HEK293T (cell line): Measurements from ENCODE around the gene SWSAP1.
A peak's percentile ranks its signal among the peaks of the same experiment; 100 is the strongest.

Source experiments
- CTCF ChIA-PET: fragments of 350-600 bp; formaldehyde crosslinking; extraction: SDS; loops from one replicate; lab custom pipeline; 2021; ENCODE audit warnings: antibody characterized with exemption, inconsistent platforms; lab: Yijun Ruan, JAX
- POLR2A ChIA-PET: fragments of 350-600 bp; formaldehyde crosslinking; extraction: SDS; loops from one replicate; lab custom pipeline; 2020; ENCODE audit warnings: antibody characterized with exemption, inconsistent platforms; lab: Yijun Ruan, JAX
- DNase-seq: peaks from one replicate; pipeline ENCODE4 v3.0.0; 2012; ENCODE audit warnings: mixed read lengths; ENCODE audit errors: extremely low spot score
- ARNT ChIP-seq: fragments of 450-650 bp; IDR thresholded peaks from 2 replicates; pipeline ENCODE4 v1.6.1; 2017; ENCODE audit warnings: mild to moderate bottlenecking
- BHLHE40 ChIP-seq: fragments of 450-650 bp; IDR thresholded peaks from 2 replicates; pipeline ENCODE4 v1.6.1; 2016; ENCODE audit warnings: mild to moderate bottlenecking, moderate library complexity, borderline replicate concordance
- CTBP1 ChIP-seq: fragments of 450-650 bp; IDR thresholded peaks from 2 replicates; pipeline ENCODE4 v1.6.1; 2016; ENCODE audit warnings: borderline replicate concordance
- ELF4 ChIP-seq: fragments of 450-650 bp; IDR thresholded peaks from 2 replicates; pipeline ENCODE4 v1.6.1; 2017; ENCODE audit warnings: antibody characterized with exemption
- FOXA1 ChIP-seq: fragments of 450-650 bp; IDR thresholded peaks from 2 replicates; pipeline ENCODE4 v1.6.1; 2016; ENCODE audit warnings: mild to moderate bottlenecking
- FOXK2 ChIP-seq: fragments of 450-650 bp; IDR thresholded peaks from 2 replicates; pipeline ENCODE4 v1.6.1; 2016; ENCODE audit warnings: mild to moderate bottlenecking
- FOXM1 ChIP-seq: fragments of 450-650 bp; IDR thresholded peaks from 2 replicates; pipeline ENCODE4 v1.6.1; 2017; ENCODE audit warnings: mild to moderate bottlenecking, borderline replicate concordance
- HDGF ChIP-seq: fragments of 450-650 bp; IDR thresholded peaks from 2 replicates; pipeline ENCODE4 v1.6.1; 2017; ENCODE audit warnings: antibody characterized with exemption, borderline replicate concordance
- L3MBTL2 ChIP-seq: fragments of 450-650 bp; conservative IDR thresholded peaks from 2 replicates; pipeline ENCODE4 v1.6.1; 2016; ENCODE audit warnings: mild to moderate bottlenecking
- LEF1 ChIP-seq: fragments of 450-650 bp; IDR thresholded peaks from 2 replicates; pipeline ENCODE4 v1.6.1; 2017; ENCODE audit warnings: mild to moderate bottlenecking, borderline replicate concordance
- NFRKB ChIP-seq: fragments of 450-650 bp; IDR thresholded peaks from 2 replicates; pipeline ENCODE4 v1.6.1; 2016; ENCODE audit warnings: mild to moderate bottlenecking, moderate library complexity
- PKNOX1 ChIP-seq: fragments of 450-650 bp; IDR thresholded peaks from 2 replicates; pipeline ENCODE4 v1.6.1; 2016
- SP1 ChIP-seq: fragments of 450-650 bp; IDR thresholded peaks from 2 replicates; pipeline ENCODE4 v1.6.1; 2017
- SUZ12 ChIP-seq: fragments of 450-650 bp; IDR thresholded peaks from 2 replicates; pipeline ENCODE4 v1.6.1; 2016; ENCODE audit warnings: mild to moderate bottlenecking
- TARDBP ChIP-seq: fragments of 450-650 bp; IDR thresholded peaks from 2 replicates; pipeline ENCODE4 v1.6.1; 2016
- ZNF384 ChIP-seq: fragments of 450-650 bp; IDR thresholded peaks from 2 replicates; pipeline ENCODE4 v1.6.1; 2016

Gene SWSAP1

GRCh38 chr19:11355160-11356073 lies 19.0 kb upstream of the SWSAP1 start, which contains the start of gene PLPPR2:
Gene PLPPR2 (plus strand): TSS chr19:11355432. CDS start chr19:11357674, 2,242 bp downstream.
- DNase-seq, result peak; percentile 95
- POLR2A ChIA-PET, result no interaction called here
- CTCF ChIA-PET, result no interaction called here
- TF ChIP-seq LEF1, result no peak
- TF ChIP-seq ZNF384, result no peak
- no peak for TF ChIP-seq CTBP1
- no peak for TF ChIP-seq BHLHE40
- TF ChIP-seq NFRKB, result no peak
- TF ChIP-seq TARDBP, result no peak; the same call in 1 of the 2 replicates
- no peak for TF ChIP-seq SP1
- no peak for TF ChIP-seq FOXK2
- no peak for TF ChIP-seq FOXM1

- TF ChIP-seq BHLHE40 (no peak), ELF4 (no peak), SP1 (no peak), CTBP1 (no peak), HDGF (no peak), FOXA1 (no peak)
- CTCF ChIA-PET, result no interaction called here
- POLR2A ChIA-PET, result no interaction called here
Measured at GRCh38 chr19:11356074-11356397, 18.4 kb upstream of the SWSAP1 start.

GRCh38 chr19:11356676-11357550 lies 17.6 kb upstream of the SWSAP1 start:
- CTCF ChIA-PET, result no interaction called here
- no peak for TF ChIP-seq ARNT
- TF ChIP-seq TARDBP, result no peak
- TF ChIP-seq SUZ12, result no peak
- TF ChIP-seq CTBP1, result no peak
- TF ChIP-seq L3MBTL2, result no peak
- TF ChIP-seq LEF1, result no peak
- TF ChIP-seq FOXK2, result no peak
- TF ChIP-seq NFRKB, result no peak
- TF ChIP-seq ELF4, result no peak
- no peak for TF ChIP-seq FOXM1
- TF ChIP-seq PKNOX1, result no peak
- no peak for TF ChIP-seq HDGF
- no peak for TF ChIP-seq BHLHE40
- TF ChIP-seq FOXA1, result no peak
- TF ChIP-seq SP1, result no peak
- no peak for TF ChIP-seq ZNF384
- POLR2A ChIA-PET, result interaction anchor here (1.0 to 1.5 kb wide), 2 partner anchors 11 to 18 kb away, joined by 4 to 5 read pairs; partner anchors contain the start of genes CCDC159, SWSAP1 and TMEM205
- DNase-seq, result no peak

More at GRCh38 chr19:11356074-11356397, 18.4 kb upstream of the SWSAP1 start:
- no peak for DNase-seq

GRCh38 chr19:11359421-11359820 lies 15.0 kb upstream of the SWSAP1 start:
- CTCF ChIA-PET, result no interaction called here
- no peak for DNase-seq
- POLR2A ChIA-PET, result interaction anchor here (1.0 kb wide), 1 partner anchor 13 kb away, joined by 3 read pairs; the partner anchor contains the start of genes CCDC159 and TMEM205
- no peak for TF ChIP-seq SP1
- TF ChIP-seq BHLHE40, result no peak
- no peak for TF ChIP-seq SUZ12
- no peak for TF ChIP-seq FOXA1
- TF ChIP-seq PKNOX1, result no peak
- no peak for TF ChIP-seq FOXM1

- no peak for TF ChIP-seq ELF4
- TF ChIP-seq BHLHE40, result no peak
- TF ChIP-seq SP1, result no peak
- CTCF ChIA-PET, result interaction anchor here (1.1 to 1.3 kb wide), 2 partner anchors 20 to 67 kb away, joined by 4 to 5 read pairs; no protein-coding TSS in a partner anchor
- POLR2A ChIA-PET, result interaction anchor here (0.9 to 1.8 kb wide), 5 partner anchors 9 to 65 kb away, joined by 3 to 14 read pairs (median 4); partner anchors contain the start of genes CCDC159, SWSAP1, TMEM205 and TSPAN16
- DNase-seq, result peak; percentile 64
Measured at GRCh38 chr19:11361037-11361770, 13.3 kb upstream of the SWSAP1 start.
